Neural cell (in vitro differentiated cells): ENCODE measurements around the gene INPP4B.

Experiments
- EZH2 ChIP-seq: fragments of 200-600, 300-800 bp; shearing (Covaris generic), sonication (generic); IDR thresholded peaks from 2 replicates; pipeline ENCODE4 v1.6.1; 2014; ENCODE audit warnings: antibody characterized with exemption, low read length, borderline replicate concordance, mild to moderate bottlenecking; ENCODE audit not compliant: insufficient read depth, poor library complexity, severe bottlenecking
- MXI1 ChIP-seq: fragments of 450-650 bp; conservative IDR thresholded peaks from 2 replicates; pipeline ENCODE4 v1.6.1; 2014; ENCODE audit warnings: antibody characterized with exemption, mild to moderate bottlenecking; ENCODE audit not compliant: poor library complexity, severe bottlenecking
- POLR2AphosphoS5 ChIP-seq: IDR thresholded peaks from 2 replicates; pipeline ENCODE4 v1.6.1; 2012
- RAD21 ChIP-seq: fragments of 450-650 bp; conservative IDR thresholded peaks from 2 replicates; pipeline ENCODE4 v1.6.1; 2014; ENCODE audit warnings: antibody characterized with exemption, mild to moderate bottlenecking, moderate library complexity
- SMC3 ChIP-seq: fragments of 450-650 bp; conservative IDR thresholded peaks from 2 replicates; pipeline ENCODE4 v1.6.1; 2014; ENCODE audit warnings: antibody characterized with exemption, mild to moderate bottlenecking, moderate library complexity; ENCODE audit not compliant: poor library complexity
- TF ChIP-seq, protein P1 (sequence below): fragments of 450-650 bp; IDR thresholded peaks from 2 replicates; pipeline ENCODE4 v1.5.1; 2014; ENCODE audit warnings: antibody characterized with exemption, mild to moderate bottlenecking, moderate library complexity; ENCODE audit not compliant: poor library complexity, severe bottlenecking
- TF ChIP-seq, protein P2 (sequence below): IDR thresholded peaks from 2 replicates; pipeline ENCODE4 v1.6.1; 2012; ENCODE audit warnings: borderline replicate concordance

DNA sequence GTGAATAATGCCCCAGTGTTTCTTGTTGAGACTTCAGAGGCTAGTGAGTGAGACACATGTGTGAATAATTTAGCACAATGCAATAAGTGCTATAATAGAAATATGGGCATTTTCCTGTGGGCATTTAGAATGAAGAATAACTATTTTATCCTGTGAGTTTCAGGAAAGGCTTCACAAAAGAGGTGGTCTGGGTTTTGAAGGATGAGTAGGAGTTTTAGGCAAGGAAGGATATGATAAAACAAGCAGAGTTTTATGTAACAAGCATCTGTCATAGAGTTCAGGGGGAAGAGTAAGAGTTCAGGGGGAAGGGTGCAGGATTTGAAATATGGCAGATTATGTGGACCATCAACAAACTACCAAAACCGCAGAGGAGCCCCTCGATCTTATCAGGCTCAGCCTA is 529.2 kb downstream of the INPP4B start:
- TF ChIP-seq, protein P1, sequence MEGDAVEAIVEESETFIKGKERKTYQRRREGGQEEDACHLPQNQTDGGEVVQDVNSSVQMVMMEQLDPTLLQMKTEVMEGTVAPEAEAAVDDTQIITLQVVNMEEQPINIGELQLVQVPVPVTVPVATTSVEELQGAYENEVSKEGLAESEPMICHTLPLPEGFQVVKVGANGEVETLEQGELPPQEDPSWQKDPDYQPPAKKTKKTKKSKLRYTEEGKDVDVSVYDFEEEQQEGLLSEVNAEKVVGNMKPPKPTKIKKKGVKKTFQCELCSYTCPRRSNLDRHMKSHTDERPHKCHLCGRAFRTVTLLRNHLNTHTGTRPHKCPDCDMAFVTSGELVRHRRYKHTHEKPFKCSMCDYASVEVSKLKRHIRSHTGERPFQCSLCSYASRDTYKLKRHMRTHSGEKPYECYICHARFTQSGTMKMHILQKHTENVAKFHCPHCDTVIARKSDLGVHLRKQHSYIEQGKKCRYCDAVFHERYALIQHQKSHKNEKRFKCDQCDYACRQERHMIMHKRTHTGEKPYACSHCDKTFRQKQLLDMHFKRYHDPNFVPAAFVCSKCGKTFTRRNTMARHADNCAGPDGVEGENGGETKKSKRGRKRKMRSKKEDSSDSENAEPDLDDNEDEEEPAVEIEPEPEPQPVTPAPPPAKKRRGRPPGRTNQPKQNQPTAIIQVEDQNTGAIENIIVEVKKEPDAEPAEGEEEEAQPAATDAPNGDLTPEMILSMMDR, result no peak
- TF ChIP-seq EZH2 (no peak), SMC3 (no peak), POLR2AphosphoS5 (no peak), MXI1 (no peak), RAD21 (no peak)
- TF ChIP-seq, protein P2, sequence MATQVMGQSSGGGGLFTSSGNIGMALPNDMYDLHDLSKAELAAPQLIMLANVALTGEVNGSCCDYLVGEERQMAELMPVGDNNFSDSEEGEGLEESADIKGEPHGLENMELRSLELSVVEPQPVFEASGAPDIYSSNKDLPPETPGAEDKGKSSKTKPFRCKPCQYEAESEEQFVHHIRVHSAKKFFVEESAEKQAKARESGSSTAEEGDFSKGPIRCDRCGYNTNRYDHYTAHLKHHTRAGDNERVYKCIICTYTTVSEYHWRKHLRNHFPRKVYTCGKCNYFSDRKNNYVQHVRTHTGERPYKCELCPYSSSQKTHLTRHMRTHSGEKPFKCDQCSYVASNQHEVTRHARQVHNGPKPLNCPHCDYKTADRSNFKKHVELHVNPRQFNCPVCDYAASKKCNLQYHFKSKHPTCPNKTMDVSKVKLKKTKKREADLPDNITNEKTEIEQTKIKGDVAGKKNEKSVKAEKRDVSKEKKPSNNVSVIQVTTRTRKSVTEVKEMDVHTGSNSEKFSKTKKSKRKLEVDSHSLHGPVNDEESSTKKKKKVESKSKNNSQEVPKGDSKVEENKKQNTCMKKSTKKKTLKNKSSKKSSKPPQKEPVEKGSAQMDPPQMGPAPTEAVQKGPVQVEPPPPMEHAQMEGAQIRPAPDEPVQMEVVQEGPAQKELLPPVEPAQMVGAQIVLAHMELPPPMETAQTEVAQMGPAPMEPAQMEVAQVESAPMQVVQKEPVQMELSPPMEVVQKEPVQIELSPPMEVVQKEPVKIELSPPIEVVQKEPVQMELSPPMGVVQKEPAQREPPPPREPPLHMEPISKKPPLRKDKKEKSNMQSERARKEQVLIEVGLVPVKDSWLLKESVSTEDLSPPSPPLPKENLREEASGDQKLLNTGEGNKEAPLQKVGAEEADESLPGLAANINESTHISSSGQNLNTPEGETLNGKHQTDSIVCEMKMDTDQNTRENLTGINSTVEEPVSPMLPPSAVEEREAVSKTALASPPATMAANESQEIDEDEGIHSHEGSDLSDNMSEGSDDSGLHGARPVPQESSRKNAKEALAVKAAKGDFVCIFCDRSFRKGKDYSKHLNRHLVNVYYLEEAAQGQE, result no peak
